Measurements from ENCODE around the gene SLC6A7. TPM values are rescaled to one million over a fixed set of nuclear protein-coding genes. Genes with fewer than 3 reads are reported as not detected.

Gene SLC6A7
- total RNA-seq, 1 experiment from 2014 or later = not detected

GRCh38 chr5:150181766-150182545 lies 7.9 kb upstream of the SLC6A7 start:
- Mint-ChIP-seq H3K27ac (ENCODE audit: unreplicated experiment) (no peak overlapping the region), H3K36me3 (ENCODE audit: insufficient read depth, unreplicated experiment) (no peaks in the 10 kb centered on the region), H3K4me1 (ENCODE audit: low read depth, unreplicated experiment) (no peaks in the 10 kb centered on the region), H3K9me3 (ENCODE audit: low read depth, unreplicated experiment) (no peaks in the 10 kb centered on the region), H3K4me3 (ENCODE audit: low read depth, unreplicated experiment) (no peak overlapping the region), H3K27me3 (ENCODE audit: unreplicated experiment) (peaks cover 67% of the 10 kb centered on the region)
- CTCF ChIA-PET = no interaction called here
- intact Hi-C loops (cut with micrococcal nuclease; ENCODE audit: unreplicated experiment) = no loop called here
- no peak for TF ChIP-seq CTCF (IDR thresholded peaks at IDR 0.05; ENCODE audit: unreplicated experiment)
- DNase-seq = no peak
- BruUV-seq (replicated peaks) = no TSS peak

GRCh38 chr5:150182774-150183173 lies 7.1 kb upstream of the SLC6A7 start:
- CTCF ChIA-PET = no interaction called here
- Mint-ChIP-seq H3K9me3 (ENCODE audit: low read depth, unreplicated experiment) (no peaks in the 10 kb centered on the region), H3K4me3 (ENCODE audit: low read depth, unreplicated experiment) (no peak overlapping the region), H3K27me3 (ENCODE audit: unreplicated experiment) (peaks cover 75% of the 10 kb centered on the region), H3K27ac (ENCODE audit: unreplicated experiment) (no peak overlapping the region), H3K4me1 (ENCODE audit: low read depth, unreplicated experiment) (no peaks in the 10 kb centered on the region), H3K36me3 (ENCODE audit: insufficient read depth, unreplicated experiment) (no peaks in the 10 kb centered on the region)
- TF ChIP-seq CTCF (IDR thresholded peaks at IDR 0.05; ENCODE audit: unreplicated experiment) = no peak
- BruUV-seq (replicated peaks) = no TSS peak
- DNase-seq = no peak
- intact Hi-C loops (cut with micrococcal nuclease; ENCODE audit: unreplicated experiment) = no loop called here

- Mint-ChIP-seq H3K4me3 (ENCODE audit: low read depth, unreplicated experiment) (no peak overlapping the region), H3K9me3 (ENCODE audit: low read depth, unreplicated experiment) (no peaks in the 10 kb centered on the region), H3K4me1 (ENCODE audit: low read depth, unreplicated experiment) (no peaks in the 10 kb centered on the region), H3K36me3 (ENCODE audit: insufficient read depth, unreplicated experiment) (no peaks in the 10 kb centered on the region), H3K27ac (ENCODE audit: unreplicated experiment) (no peak overlapping the region), H3K27me3 (ENCODE audit: unreplicated experiment) (peaks cover 82% of the 10 kb centered on the region)
- no peak for TF ChIP-seq CTCF (IDR thresholded peaks at IDR 0.05; ENCODE audit: unreplicated experiment)
- intact Hi-C loops (cut with micrococcal nuclease; ENCODE audit: unreplicated experiment) = no loop called here
- no peak for DNase-seq
- no TSS peak for BruUV-seq (replicated peaks)
- CTCF ChIA-PET = no interaction called here
These were observed 6.4 kb upstream of the SLC6A7 start for GRCh38 chr5:150183436-150183835.

GRCh38 chr5:150184006-150184405 lies 5.9 kb upstream of the SLC6A7 start:
- BruUV-seq (replicated peaks) = no TSS peak
- TF ChIP-seq CTCF (IDR thresholded peaks at IDR 0.05; ENCODE audit: unreplicated experiment) = no peak
- no peak overlapping the region for H3K4me3 Mint-ChIP-seq (ENCODE audit: low read depth, unreplicated experiment)
- CTCF ChIA-PET = no interaction called here
- intact Hi-C loops (cut with micrococcal nuclease; ENCODE audit: unreplicated experiment) = no loop called here
- H3K9me3 Mint-ChIP-seq (ENCODE audit: low read depth, unreplicated experiment) = no peaks in the 10 kb centered on the region
- H3K27ac Mint-ChIP-seq (ENCODE audit: unreplicated experiment) = no peak overlapping the region
- no peaks in the 10 kb centered on the region for H3K4me1 Mint-ChIP-seq (ENCODE audit: low read depth, unreplicated experiment)
- DNase-seq = no peak
- H3K36me3 Mint-ChIP-seq (ENCODE audit: insufficient read depth, unreplicated experiment) = no peaks in the 10 kb centered on the region
- H3K27me3 Mint-ChIP-seq (ENCODE audit: unreplicated experiment) = peaks cover 87% of the 10 kb centered on the region
